ENCODE data around the gene LPCAT2. TPM values are rescaled to one million over a fixed set of nuclear protein-coding genes. Genes with fewer than 3 reads are reported as not detected.

The LPCAT2 gene
- total and polyA plus RNA-seq, 2 of the 8 experiments (the other 6 are each of a cell fraction or from before 2014, with no cell fraction given): 2.2 to 10.6 TPM

- TF ChIP-seq CHD7 (IDR thresholded peaks at IDR 0.05; ENCODE audit: insufficient replicate concordance, low read length) (no peak), KDM4A (IDR thresholded peaks at IDR 0.05; ENCODE audit: low read depth, low read length, severe bottlenecking) (no peak), JUND (IDR thresholded peaks at IDR 0.05; ENCODE audit: low read length) (no peak), JUN (IDR thresholded peaks at IDR 0.05; ENCODE audit: low read depth, low read length) (no peak)
These were observed 97.0 kb downstream of the LPCAT2 start (continued) for GRCh38 chr16:55605754-55606336.
